Adrenal gland (tissue), 5 donors: ENCODE data around the gene LRRTM4.

Experiments
- CTCF ChIP-seq, 6 experiments: fragments of 450-650 bp in 4 of 6; fragments of 200-600 bp in 2 of 6; sonication (generic) in 1 of 6; IDR thresholded peaks; 1 replicate in 5 of 6; 2 replicates in 1 of 6; pipeline versions ENCODE4 v1.5.1 to v1.8.0; 2016 to 2021; ENCODE audit warnings: antibody characterized with exemption in 6 of 6, mild to moderate bottlenecking in 2 of 6, moderate library complexity in 1 of 6
- POLR2A ChIP-seq, 2 donors: fragments of 450-650 bp; IDR thresholded peaks; one replicate each; pipeline ENCODE4 v1.6.1; 2017; ENCODE audit warnings: antibody characterized with exemption in 2 of 2, mild to moderate bottlenecking in 2 of 2, moderate library complexity in 1 of 2
- donor health status: DM: no; HTN: no; CAD: no.

- TF ChIP-seq CTCF (IDR thresholded peaks at IDR 0.05): no peak
- TF ChIP-seq POLR2A (IDR thresholded peaks at IDR 0.05): no peak
These were observed 212.5 kb downstream of the LRRTM4 start for GRCh38 chr2:77309725-77310124.
